Measurements from ENCODE around the gene BTBD9. TPM values are rescaled to one million over a fixed set of nuclear protein-coding genes. Genes with fewer than 3 reads are reported as not detected.
A peak's percentile ranks its signal among the peaks of the same experiment; 100 is the strongest.

Gene BTBD9
- total RNA-seq, 3 donors from 2014 or later = 12.8 to 25.5 (median 19.0) TPM

GRCh38 chr6:38262026-38262425 is 377.7 kb downstream of the BTBD9 start:
- Histone ChIP-seq H3K4me3 (no peak overlapping the region), H3K27ac (peak overlapping the region in 1 of 2 donors; percentile 49), H3K36me3 (no peaks in the 10 kb centered on the region), H3K27me3 (no peaks in the 10 kb centered on the region), H3K9me3 (no peaks in the 10 kb centered on the region), H3K4me1 (peaks cover 0 to 6% of the 10 kb centered on the region in 2 donors)
- no peak for TF ChIP-seq CTCF (IDR thresholded peaks at IDR 0.05)
- no peak for TF ChIP-seq POLR2AphosphoS5 (IDR thresholded peaks at IDR 0.05)
- no peak for DNase-seq (ENCODE audit: low spot score in 2 of 2)
- intact Hi-C loops (cut with DNase I; ENCODE audit: low total_unique reads) = no loop called here

GRCh38 chr6:38261626-38262025 is 378.1 kb downstream of the BTBD9 start:
- intact Hi-C loops (cut with DNase I; ENCODE audit: low total_unique reads) = no loop called here
- Histone ChIP-seq H3K9me3 (no peaks in the 10 kb centered on the region), H3K36me3 (no peaks in the 10 kb centered on the region), H3K27ac (peak overlapping the region; percentile 12 to 49), H3K4me1 (peaks cover 0 to 6% of the 10 kb centered on the region in 2 donors), H3K4me3 (no peak overlapping the region), H3K27me3 (no peaks in the 10 kb centered on the region)
- DNase-seq (ENCODE audit: low spot score in 2 of 2) = no peak
- no peak for TF ChIP-seq POLR2AphosphoS5 (IDR thresholded peaks at IDR 0.05)
- TF ChIP-seq POLR2A (IDR thresholded peaks at IDR 0.05) = no peak
- TF ChIP-seq CTCF (IDR thresholded peaks at IDR 0.05) = no peak

GRCh38 chr6:38259736-38260135 is 380.0 kb downstream of the BTBD9 start:
- intact Hi-C loops (cut with DNase I; ENCODE audit: low total_unique reads) = no loop called here
- no peaks in the 10 kb centered on the region for H3K9me3 ChIP-seq
- H3K4me3 ChIP-seq = no peak overlapping the region
- H3K27ac ChIP-seq = no peak overlapping the region
- DNase-seq (ENCODE audit: low spot score in 2 of 2) = no peak
- TF ChIP-seq POLR2A (IDR thresholded peaks at IDR 0.05) = no peak
- TF ChIP-seq CTCF (IDR thresholded peaks at IDR 0.05) = no peak
- no peak for TF ChIP-seq POLR2AphosphoS5 (IDR thresholded peaks at IDR 0.05)
- no peaks in the 10 kb centered on the region for H3K27me3 ChIP-seq
- H3K4me1 ChIP-seq = peaks cover 0 to 6% of the 10 kb centered on the region in 2 donors
- H3K36me3 ChIP-seq = no peaks in the 10 kb centered on the region

- H3K4me1 ChIP-seq = no peaks in the 10 kb centered on the region
- intact Hi-C loops (cut with DNase I; ENCODE audit: low total_unique reads) = no loop called here
- no peak overlapping the region for H3K4me3 ChIP-seq
Observed at GRCh38 chr6:38248500-38249234, 391.1 kb downstream of the BTBD9 start.

More at GRCh38 chr6:38248500-38249234, 391.1 kb downstream of the BTBD9 start:
- Histone ChIP-seq H3K27ac (no peak overlapping the region), H3K9me3 (no peaks in the 10 kb centered on the region), H3K36me3 (no peaks in the 10 kb centered on the region), H3K27me3 (no peaks in the 10 kb centered on the region)
- no peak for DNase-seq (ENCODE audit: low spot score in 2 of 2)
- no peak for TF ChIP-seq POLR2AphosphoS5 (IDR thresholded peaks at IDR 0.05)
- no peak for TF ChIP-seq CTCF (IDR thresholded peaks at IDR 0.05)
- TF ChIP-seq POLR2A (IDR thresholded peaks at IDR 0.05) = no peak
